Cardiac muscle cell (in vitro differentiated cells and primary cell): Measurements from ENCODE around the gene CD226. TPM values are rescaled to one million over a fixed set of nuclear protein-coding genes. Genes with fewer than 3 reads are reported as not detected.
"Not testable (repeated sequence)": the region's sequence is repeated elsewhere in the genome, so short reads cannot be mapped to it uniquely, and the experiment has no call there.

ENCODE experiments used
- DNase-seq, 2 donors: peaks; one replicate each; pipeline versions ENCODE4 v3.0.0 to v3.0.0-alpha.2; 2010 to 2017; ENCODE audit warnings: low read depth in 1 of 2, low spot score in 1 of 2
- H3K27ac ChIP-seq: fragments of 200-600 bp; sonication (generic); 2 replicates; pipeline ENCODE4 v1.5.1; 2016
- H3K27me3 ChIP-seq: fragments of 200-600 bp; sonication (generic); 2 replicates; pipeline ENCODE4 v1.6.0; 2016; ENCODE audit warnings: control low read depth
- H3K36me3 ChIP-seq: fragments of 200-600 bp; sonication (generic); 2 replicates; pipeline ENCODE4 v1.5.1; 2016; ENCODE audit warnings: control low read depth
- H3K4me1 ChIP-seq: fragments of 200-600 bp; sonication (generic); 2 replicates; pipeline ENCODE4 v1.8.1; 2017; ENCODE audit warnings: low read depth, mild to moderate bottlenecking, mixed run types
- H3K4me3 ChIP-seq: fragments of 200-600 bp; sonication (generic); 2 replicates; pipeline ENCODE4 v1.5.1; 2016; ENCODE audit warnings: mild to moderate bottlenecking
- H3K9me3 ChIP-seq: fragments of 200-600 bp; sonication (generic); 2 replicates; pipeline ENCODE4 v1.5.1; 2017; ENCODE audit warnings: low read depth, mild to moderate bottlenecking, control low read depth
- polyA plus RNA-seq: library from polyadenylated mRNA; unstranded; fragments of >200 nt; fragmentation: Nextera tagmentation; extraction: Ambion mirVana; gene quantifications from 2 replicates; pipeline ENCODE4 v1.2.1, GENCODE V29; 2016
- total RNA-seq: library from RNA; depleted of rRNA; stranded (reverse); fragments of >200 nt; gene quantifications from 2 replicates; pipeline ENCODE4 v1.2.3, GENCODE V29; 2016
- TF ChIP-seq, protein P1 (sequence below): IDR thresholded peaks from 2 replicates; pipeline ENCODE4 v1.5.1; 2012; ENCODE audit warnings: low read depth, mild to moderate bottlenecking, low read length

Gene CD226
- total and polyA plus RNA-seq, 2 experiments from 2014 or later = 0.71 TPM; not detected in 1

GRCh38 chr18:69872661-69873060 lies 75.0 kb downstream of the CD226 start:
- H3K36me3 ChIP-seq = no peaks in the 10 kb centered on the region
- TF ChIP-seq, protein P1, sequence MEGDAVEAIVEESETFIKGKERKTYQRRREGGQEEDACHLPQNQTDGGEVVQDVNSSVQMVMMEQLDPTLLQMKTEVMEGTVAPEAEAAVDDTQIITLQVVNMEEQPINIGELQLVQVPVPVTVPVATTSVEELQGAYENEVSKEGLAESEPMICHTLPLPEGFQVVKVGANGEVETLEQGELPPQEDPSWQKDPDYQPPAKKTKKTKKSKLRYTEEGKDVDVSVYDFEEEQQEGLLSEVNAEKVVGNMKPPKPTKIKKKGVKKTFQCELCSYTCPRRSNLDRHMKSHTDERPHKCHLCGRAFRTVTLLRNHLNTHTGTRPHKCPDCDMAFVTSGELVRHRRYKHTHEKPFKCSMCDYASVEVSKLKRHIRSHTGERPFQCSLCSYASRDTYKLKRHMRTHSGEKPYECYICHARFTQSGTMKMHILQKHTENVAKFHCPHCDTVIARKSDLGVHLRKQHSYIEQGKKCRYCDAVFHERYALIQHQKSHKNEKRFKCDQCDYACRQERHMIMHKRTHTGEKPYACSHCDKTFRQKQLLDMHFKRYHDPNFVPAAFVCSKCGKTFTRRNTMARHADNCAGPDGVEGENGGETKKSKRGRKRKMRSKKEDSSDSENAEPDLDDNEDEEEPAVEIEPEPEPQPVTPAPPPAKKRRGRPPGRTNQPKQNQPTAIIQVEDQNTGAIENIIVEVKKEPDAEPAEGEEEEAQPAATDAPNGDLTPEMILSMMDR = no peak
- no peaks in the 10 kb centered on the region for H3K27me3 ChIP-seq
- H3K27ac ChIP-seq = no peak overlapping the region
- peaks cover 4% of the 10 kb centered on the region for H3K4me1 ChIP-seq
- H3K9me3 ChIP-seq = no peaks in the 10 kb centered on the region
- peak in 1 of 2 donors; percentile 8 for DNase-seq
- no peak overlapping the region for H3K4me3 ChIP-seq

GRCh38 chr18:69871363-69871762 lies 76.3 kb downstream of the CD226 start:
- no peaks in the 10 kb centered on the region for H3K9me3 ChIP-seq
- H3K4me1 ChIP-seq = peaks cover 4% of the 10 kb centered on the region
- TF ChIP-seq, protein P1 = no peak
- H3K4me3 ChIP-seq = no peak overlapping the region
- H3K36me3 ChIP-seq = no peaks in the 10 kb centered on the region
- no peak overlapping the region for H3K27ac ChIP-seq
- H3K27me3 ChIP-seq = no peaks in the 10 kb centered on the region
- no peak for DNase-seq

DNA sequence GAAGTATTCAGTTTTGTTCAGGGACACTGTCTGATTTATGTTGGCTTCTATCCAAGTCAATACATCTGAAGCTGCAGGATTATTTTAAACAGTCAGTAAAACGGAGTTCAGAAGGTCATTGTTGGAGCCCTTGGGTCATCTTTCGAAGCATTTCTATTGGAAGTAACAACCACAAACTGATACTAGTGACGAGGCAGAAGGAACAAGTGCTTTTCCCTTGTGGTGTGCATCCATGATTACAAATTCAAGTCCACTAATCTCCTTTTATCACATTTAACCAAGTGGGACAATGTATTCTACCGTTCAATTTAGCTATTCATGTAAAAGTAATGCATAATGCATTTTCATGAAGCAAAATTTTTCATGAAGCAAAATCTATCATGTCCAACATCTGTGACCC lies 76.9 kb downstream of the CD226 start:
- H3K27me3 ChIP-seq = no peaks in the 10 kb centered on the region
- H3K27ac ChIP-seq = no peak overlapping the region
- H3K4me1 ChIP-seq = peaks cover 4% of the 10 kb centered on the region
- TF ChIP-seq, protein P1 = no peak
- H3K9me3 ChIP-seq = no peaks in the 10 kb centered on the region
- no peak for DNase-seq
- H3K4me3 ChIP-seq = no peak overlapping the region
- H3K36me3 ChIP-seq = no peaks in the 10 kb centered on the region

DNA sequence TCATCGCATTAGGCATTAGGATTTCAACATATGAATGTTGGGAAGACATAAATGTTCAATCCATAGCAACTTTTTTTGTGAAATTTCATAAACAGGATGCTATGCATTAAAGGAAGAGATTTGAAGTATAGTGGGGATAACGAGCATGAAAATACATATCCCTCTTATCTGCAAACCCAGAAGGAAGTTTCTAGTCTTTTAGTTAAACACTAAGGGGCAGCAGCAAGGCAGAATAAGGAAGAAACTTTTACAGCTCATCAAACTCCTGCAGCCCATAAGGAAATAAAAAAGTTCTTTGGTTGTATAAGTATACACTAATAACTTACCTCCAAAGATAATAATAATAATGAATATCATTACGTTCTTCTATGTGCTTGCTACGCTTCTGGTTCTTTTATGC lies 81.5 kb downstream of the CD226 start:
- no peak for DNase-seq
- Histone ChIP-seq H3K27me3 (no peaks in the 10 kb centered on the region), H3K4me1 (peaks cover under 1% of the 10 kb centered on the region), H3K27ac (no peak overlapping the region), H3K4me3 (no peak overlapping the region), H3K36me3 (no peaks in the 10 kb centered on the region), H3K9me3 (no peaks in the 10 kb centered on the region)
- TF ChIP-seq, protein P1 = no peak

- no peak overlapping the region for H3K4me3 ChIP-seq
- H3K27ac ChIP-seq = no peak overlapping the region
- H3K9me3 ChIP-seq = no peaks in the 10 kb centered on the region
- no peaks in the 10 kb centered on the region for H3K27me3 ChIP-seq
- H3K36me3 ChIP-seq = no peaks in the 10 kb centered on the region
- DNase-seq = no peak
- TF ChIP-seq, protein P1 = no peak
- no peaks in the 10 kb centered on the region for H3K4me1 ChIP-seq
These were observed 81.9 kb downstream of the CD226 start for GRCh38 chr18:69865776-69866175.

DNA sequence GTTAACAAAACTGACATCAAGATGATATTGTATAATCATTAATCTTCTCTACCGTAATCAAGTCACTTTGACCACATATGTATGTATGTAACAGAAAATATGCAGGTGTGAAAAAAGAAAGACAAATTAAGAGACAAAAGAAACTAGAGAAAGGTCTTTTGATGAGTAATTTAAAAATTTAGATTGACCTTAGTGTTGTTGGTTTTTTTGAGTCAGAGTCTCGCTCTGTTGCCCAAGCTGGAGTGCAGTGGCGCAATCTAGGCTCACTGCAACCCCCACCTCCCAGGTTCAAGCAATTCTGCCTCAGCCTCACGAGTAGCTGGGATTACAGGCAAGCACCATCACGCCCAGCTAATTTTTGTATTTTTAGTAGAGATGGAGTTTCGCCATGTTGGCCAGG lies 82.9 kb downstream of the CD226 start:
- H3K9me3 ChIP-seq, DNase-seq, H3K27me3 ChIP-seq: not testable (repeated sequence)

More for the DNA sequence above, 82.9 kb downstream of the CD226 start:
- H3K27ac ChIP-seq, H3K36me3 ChIP-seq, H3K4me3 ChIP-seq, H3K4me1 ChIP-seq: not testable (repeated sequence)
